HuH-7.5 (cell line): ENCODE measurements around the gene CENPU.
"Not testable (repeated sequence)": the region's sequence is repeated elsewhere in the genome, so short reads cannot be mapped to it uniquely, and the experiment has no call there.

Experiments
- DNase-seq: peaks from one replicate; pipeline ENCODE4 v3.0.0; 2011; ENCODE audit warnings: low spot score

Gene CENPU, protein sequence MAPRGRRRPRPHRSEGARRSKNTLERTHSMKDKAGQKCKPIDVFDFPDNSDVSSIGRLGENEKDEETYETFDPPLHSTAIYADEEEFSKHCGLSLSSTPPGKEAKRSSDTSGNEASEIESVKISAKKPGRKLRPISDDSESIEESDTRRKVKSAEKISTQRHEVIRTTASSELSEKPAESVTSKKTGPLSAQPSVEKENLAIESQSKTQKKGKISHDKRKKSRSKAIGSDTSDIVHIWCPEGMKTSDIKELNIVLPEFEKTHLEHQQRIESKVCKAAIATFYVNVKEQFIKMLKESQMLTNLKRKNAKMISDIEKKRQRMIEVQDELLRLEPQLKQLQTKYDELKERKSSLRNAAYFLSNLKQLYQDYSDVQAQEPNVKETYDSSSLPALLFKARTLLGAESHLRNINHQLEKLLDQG

GRCh38 chr4:184733654-184734524, at the start of gene CENPU:
TSS of gene CENPU (minus strand) at chr4:184734096. CDS start at chr4:184734062, 34 bp downstream.
- peak; percentile 77 for DNase-seq

DNA sequence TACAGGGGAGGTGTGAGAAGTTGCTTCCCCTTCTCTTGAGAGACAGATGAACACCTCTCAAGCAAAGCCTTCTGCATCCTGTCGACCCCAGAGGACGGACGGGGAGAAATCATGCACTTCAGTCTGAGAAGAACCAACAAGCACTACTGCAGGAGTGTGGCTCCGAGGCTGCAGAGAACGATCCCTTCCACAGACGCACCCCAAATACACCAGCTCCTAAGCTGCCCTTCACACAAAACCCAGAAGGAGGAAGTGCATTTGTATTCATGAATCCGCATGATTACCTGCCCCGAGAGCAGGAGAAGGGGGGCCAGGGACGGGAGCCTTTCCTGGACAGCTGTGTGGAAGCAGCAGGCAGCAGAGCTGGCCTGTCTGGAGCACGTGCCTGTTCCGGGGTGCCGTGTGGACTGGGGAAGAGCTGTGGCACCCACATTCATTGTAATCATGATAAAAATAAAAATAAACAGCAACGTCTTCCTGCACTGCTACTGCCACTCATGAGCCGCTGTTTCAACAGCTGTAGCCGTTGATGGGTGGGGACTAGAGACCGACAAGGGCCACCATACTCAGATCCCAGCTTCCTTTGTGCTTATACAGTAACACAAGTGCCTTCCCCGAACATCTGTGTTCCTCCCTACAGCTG, 49.0 kb upstream of the CENPU start:
- DNase-seq: no peak

- DNase-seq: not testable (repeated sequence)
Observed at GRCh38 chr4:184779160-184779559, 45.3 kb upstream of the CENPU start.

GRCh38 chr4:184778325-184778724, 44.4 kb upstream of the CENPU start:
- DNase-seq: no peak

GRCh38 chr4:184776821-184777220, 42.9 kb upstream of the CENPU start:
- DNase-seq: no peak

DNA sequence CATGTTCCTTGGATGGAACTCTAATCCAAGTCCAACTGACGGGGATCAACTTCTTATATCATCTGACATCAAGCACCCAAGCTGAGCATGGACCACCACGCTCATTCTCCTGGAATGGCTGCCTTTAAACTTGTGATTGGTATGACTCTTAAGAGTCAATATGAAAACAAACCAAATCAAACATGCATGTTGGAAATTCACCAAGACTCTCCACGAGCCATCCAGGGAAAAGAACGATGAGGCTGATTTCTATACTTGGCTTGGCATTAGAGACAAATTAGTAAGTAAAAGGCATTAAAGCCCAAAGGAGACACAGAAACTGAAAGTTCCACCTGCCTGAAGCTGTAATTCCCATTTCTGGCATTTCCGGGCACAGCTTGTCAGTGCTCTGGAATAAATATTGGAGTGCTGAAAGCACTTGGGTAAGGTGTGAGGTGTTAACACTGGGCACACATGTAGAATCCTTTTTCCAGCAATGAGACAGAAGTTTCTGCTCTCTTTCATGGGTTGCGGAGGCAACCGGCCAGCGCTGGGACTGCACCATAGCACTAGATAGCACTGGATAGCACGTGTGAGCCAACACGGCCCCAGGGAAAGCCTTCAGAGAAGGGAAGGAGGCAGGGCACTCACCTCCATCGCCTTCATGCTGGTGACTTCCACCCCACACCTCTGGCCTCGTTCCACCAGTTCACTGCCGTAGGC, 42.1 kb upstream of the CENPU start:
- DNase-seq: no peak

DNA sequence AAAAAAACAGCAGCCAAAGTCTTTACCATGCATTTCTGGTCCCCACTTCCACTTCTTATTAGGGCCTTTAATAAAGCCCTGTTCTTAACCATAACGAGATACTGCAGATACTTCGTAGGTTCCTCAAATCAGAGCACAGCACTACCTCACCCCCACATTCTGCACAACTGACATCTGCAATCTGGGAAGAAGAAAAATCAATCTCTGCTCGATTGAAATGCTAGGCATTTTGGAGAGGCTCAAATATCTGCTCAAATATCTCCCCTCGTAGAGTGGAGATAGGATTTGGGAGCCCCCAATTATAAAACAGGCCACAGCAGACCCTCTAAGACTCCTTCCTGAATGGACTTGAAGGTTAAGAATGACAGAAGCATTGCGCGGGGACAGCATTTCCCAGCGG, 40.3 kb upstream of the CENPU start:
- DNase-seq: no peak

- no peak for DNase-seq
Observed at GRCh38 chr4:184771416-184771815, 37.5 kb upstream of the CENPU start.

- no peak for DNase-seq
Observed at GRCh38 chr4:184769141-184769765, 35.4 kb upstream of the CENPU start.

DNA sequence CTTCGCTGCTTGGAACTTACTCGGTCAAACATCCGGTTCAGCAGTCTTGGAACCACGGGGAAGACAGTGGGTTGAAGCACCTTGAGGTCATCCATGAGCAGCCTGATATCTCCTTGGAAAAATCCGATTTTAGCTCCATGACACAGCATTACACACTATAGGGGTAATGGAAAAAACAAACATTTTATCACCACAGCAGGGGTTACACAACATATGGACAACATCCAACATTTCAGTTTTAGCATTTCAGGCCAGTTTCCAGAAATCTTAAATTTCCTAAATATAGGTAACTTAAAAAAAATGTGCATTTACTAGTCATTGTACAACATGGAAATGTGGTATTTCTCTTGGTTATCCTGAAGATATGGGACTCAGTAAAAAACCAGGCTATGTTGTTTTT, 34.4 kb upstream of the CENPU start:
- no peak for DNase-seq

DNA sequence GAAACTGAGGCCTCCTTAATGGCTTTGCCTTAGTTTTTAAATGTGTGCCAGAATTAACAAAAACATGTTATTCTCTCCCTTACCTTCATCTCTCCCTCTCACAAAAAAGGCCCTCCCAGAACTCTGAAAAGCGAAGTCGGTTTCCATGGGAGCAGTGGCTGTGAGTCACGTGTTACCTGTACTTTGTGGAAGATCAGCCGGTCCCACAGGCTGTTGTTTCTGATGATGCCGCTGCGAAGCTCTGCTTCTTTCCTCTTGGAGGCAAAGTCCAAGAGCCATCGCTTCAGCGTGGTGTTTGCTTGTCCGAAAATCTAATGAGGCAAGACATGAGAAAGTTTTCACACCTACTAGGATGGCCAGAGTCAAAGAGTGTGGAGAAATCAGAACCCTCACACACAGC, 32.5 kb upstream of the CENPU start:
- DNase-seq: no peak

DNA sequence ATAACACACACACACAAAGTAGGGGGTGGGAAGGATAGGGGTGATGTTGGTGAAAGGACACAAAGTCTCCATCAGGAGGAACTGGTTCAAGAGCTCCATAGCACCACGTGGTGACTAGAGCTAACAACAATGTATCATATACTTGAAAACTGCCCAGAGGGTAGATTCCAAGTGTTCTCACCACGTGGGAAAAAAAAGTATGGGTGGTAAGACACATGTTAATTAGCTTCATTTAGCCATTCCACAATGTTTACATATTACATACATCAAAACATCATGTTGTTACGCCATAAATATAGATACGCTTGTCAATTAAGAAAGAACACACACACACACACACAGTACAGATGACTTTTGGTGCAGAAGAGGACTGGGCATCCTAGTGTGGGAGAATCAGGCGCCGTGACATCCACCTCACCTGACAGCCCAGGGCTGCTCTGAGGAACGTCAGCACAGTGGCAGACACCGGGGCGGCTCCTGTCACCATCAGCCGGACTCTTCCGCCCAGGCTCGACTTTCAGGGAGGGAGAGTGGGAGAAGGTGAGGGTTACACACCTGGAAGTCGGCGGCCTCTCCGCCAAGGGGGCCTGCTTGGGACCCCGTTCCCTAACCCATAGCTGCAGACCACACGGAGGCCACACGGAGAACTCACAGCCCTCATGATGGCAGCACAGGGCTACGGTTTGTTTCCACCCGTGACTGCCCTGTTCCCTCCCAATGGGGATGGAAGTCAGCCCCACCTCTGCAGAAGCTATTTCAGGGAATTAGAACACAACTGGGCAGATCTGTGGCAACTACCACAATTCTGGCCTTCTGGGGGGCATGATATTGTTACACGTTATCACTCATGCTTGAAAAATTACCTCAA, 31.8 kb upstream of the CENPU start:
- no peak for DNase-seq

GRCh38 chr4:184764601-184765000, 30.7 kb upstream of the CENPU start:
- no peak for DNase-seq

DNA sequence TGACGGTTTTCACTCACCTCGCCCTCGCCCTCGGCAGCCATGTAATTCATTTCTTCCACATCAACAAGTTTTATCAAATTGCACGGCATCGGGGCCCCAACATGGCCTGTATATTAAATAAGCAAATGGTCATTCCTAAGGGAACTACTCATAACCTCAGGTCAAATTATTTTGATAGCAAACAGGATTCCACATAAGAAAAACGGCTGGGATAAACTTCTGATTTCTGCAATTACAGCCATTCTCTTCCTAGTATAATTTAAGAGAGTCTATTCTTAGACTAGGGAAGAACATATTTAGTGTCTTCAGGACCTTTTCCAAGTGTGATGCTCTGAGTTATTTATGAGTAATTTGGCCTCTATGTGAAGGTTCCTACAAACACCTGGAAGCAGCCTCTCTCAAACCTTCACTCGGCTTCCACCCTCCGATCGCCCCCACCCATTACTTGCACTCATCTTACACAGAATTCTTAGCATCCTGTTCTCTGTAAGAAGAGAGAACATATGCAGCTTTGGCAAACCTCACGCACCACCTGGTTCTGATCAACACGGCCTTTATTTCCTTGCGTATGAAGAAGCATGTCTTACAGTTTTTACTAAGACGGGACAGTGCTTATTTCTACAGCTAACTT, 29.4 kb upstream of the CENPU start:
- DNase-seq: no peak

- DNase-seq: no peak
Observed at GRCh38 chr4:184762100-184762499, 28.2 kb upstream of the CENPU start.

DNA sequence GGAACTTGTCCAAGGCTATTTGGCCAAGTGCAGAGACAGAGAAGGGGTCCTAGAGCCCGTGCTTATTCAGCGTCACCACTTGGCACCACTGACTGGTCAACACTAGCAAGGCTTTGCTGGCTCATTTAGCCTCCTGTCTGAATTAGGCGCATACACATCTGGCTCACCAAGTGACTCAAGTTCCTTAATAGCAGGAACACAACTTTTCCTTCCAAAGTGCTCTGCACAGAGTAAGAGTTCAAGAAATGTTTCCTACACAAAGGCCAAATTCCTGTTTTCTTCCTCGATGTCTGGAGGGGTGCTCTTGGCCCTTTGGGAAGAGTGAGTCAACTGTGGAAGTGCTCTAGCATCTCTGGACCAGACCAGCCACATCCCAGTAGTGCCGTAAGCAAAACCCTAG, 26.8 kb upstream of the CENPU start:
- no peak for DNase-seq

GRCh38 chr4:184757810-184758209, 23.9 kb upstream of the CENPU start:
- no peak for DNase-seq

DNA sequence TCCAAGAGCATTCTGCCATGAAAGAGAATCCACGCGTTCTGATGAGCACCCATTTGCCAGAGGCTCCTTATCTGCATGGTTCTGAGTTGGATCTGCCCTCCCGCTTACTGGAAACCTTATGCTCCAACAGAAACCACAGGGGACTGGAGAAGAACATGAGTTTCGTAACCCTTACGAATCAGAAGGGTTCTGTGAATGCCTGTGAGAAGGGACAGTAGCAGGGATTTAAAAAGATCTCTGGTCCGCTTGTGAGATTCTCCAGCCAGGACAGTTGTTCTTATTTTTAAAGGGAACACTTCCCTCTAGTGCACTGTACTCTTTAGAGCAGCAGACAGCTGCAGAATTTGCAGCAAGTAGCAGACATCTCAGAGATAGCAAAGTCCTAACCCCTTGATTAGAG, 22.5 kb upstream of the CENPU start:
- DNase-seq: no peak

DNA sequence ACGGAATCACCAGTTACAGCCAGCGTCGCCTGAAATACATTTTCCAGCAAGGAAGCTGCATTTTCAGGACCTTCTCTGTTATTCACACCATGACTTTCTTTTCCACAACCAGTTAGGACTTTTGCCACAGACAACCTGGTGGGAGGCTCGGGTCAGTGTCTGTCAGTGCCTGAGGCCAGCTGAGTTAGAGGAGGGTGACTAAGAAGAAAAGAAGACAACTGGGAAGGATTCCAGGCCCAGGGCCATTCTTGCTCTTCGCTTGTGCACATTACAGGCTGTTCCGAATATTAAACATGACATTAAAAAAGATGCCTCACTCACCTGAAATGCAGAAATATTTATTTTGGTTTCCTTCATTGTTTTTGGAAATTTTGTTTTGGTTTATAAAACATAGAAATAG, 21.4 kb upstream of the CENPU start:
- no peak for DNase-seq
